ENCODE measurements around the gene TGFA.

Gene TGFA

DNA sequence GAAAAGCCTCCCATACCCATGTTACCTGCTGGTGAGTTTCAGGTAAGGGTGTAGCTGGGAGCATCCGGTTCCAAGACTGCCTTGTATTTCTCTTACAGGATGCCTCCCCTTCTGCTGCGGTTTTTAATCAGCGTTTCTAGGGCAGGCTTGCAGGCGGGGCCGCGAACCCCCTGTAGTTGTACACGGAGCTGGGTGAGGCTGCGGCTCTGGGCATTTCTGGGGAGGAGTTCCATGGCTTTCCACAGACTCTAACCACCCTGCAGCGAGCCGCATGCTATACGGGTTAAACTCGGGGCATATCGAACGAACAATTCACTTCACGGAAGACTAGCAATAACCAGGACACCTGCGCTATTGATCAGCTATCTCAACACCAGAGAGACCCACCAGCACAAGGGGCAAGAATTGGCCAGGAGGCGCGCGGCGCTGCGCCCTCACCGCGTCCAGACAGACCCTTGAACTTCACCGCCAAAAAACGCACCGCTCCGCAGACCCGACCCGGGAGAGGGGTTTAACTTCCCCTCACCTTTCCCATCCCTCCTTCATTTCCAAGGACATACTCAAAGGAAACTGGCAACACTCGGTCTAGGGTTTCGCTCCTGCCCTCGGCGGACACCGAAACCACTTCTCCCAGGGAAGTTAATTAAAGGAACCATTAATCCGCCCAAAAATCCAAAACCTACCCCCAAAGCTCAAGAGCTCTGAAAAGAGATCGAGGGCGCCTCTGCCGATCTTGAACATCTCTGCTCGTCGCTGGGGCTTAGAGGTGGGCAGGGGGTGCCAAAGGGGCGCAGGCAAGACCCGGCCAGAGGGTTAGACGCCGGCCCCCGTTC, 909 bp downstream of the TGFA start:
- no peak for DNase-seq (ENCODE audit: low read depth)

DNA sequence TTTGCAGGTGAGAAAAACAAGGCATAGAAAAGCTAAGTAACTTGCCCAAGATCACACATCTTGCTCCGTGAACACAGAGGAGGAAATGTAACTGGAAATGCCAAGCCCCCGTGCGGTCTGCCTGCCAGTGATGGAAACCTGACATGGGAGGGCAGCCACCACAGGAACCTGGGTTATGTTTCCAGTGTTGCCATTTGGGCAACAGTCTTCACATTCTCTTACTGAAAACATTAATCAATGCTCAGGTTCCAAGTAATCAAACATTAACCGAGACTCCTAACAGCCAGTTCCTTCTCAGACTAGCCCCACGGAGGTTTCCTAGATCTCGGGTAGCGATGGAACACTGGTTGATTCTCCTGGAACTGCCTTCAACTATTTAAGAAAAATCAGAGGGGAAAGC, 2.5 kb downstream of the TGFA start:
- no peak for DNase-seq (ENCODE audit: low read depth)

DNA sequence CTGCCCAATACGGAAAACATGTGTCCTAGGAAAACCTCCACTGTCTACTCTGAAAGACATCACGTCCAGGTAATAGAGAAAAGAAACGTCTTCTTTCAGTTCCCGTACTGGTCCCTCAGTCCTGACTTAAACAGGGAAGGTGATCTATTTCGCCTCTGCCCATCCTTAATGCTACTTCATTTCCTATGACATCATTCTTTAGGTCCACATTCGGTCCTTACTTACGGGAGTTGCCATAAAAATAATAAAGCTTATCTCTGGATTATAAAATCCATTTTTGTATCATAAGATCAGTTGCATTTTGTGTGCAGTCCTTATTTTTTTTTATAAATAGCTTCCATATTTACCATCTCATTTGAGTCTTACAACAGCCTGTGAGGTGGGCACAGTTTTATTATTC, 3.7 kb downstream of the TGFA start:
- DNase-seq (ENCODE audit: low read depth), result no peak

DNA sequence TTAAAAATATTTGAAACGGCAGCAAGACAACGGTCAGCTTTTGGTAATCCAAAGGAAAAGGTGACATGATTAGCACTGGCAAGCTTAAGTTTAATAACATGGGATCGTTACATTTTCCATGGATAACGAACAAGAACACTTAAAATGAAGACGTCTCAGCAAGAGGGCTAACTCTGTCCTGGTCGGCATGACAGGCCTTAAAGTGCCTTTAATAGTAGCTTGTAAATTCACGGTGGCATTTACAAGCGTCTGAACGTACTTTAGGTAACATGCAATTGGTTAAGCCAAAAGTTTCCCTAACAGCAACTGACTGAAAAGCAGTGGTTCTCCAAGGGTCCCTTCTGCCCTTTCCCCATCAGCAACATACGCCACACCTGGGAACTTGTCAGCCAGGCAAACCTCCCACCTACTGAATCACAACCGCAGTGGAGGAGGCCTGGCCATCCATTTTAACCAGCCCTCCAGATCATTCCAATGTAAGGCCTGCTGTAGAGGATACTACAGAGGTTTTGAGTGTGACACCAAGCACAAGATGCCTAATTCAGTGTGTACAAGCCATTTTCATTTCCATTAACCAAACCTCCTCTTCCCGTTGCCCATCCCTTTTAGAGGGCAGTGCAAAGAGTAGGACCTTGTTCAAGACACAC, 4.4 kb downstream of the TGFA start:
- no peak for DNase-seq (ENCODE audit: low read depth)

DNA sequence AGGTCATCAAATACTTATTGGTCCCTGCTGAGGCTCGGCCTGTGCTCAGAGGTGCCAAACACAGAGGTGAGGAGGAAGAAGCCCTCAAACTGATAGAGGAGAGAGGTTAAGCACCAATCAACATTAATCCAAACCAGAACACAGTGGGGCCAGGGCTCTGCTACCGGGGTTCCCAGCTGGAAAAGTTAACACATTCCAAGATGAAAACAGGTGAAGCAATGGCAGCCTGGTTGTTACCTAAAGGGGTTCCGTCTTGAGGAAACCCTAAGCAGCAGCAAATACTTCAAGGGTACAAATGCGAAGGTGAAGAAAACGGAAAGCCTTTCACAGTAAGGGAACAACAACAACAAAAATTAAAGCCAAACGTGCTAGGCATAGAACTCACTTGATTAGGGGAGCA, 5.4 kb downstream of the TGFA start:
- no peak for DNase-seq (ENCODE audit: low read depth)

DNA sequence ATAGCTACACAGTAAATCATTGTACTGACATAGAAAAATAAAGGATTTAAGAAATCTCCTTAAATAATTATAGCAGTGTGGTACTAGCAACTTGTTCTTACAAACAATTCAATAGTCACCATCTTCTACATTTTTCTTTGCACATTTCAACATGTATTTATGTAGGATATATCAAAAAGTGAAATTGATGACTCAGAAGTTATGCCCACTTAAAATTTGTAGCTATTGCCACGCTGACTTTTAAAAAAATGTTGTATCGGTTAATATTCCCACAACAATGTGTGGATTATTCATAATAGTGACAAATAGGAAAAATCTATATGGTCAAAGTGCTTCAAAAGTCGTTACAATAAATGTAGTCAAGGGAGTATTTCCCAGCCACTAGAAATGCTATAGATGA, 6.7 kb downstream of the TGFA start:
- no peak for DNase-seq (ENCODE audit: low read depth)

DNA sequence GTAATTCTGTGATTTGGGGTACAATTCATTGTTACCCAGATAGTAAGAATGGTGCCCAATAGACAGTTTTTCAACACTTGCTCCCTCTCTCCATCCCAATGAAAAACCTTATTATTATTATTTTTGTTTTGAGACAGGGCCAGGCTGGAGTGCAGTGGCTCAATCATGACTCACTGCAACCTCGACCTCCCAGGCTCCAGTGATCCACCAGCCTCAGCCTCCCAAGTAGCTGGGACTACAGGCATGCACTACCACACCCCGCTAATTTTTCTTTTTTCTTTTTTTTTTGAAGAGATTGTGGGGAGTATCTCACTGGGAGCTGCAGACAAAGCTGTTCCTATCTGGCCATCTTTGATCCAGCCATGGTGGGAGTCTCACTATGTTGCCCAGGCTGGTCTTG, 7.2 kb downstream of the TGFA start:
- DNase-seq (ENCODE audit: low read depth), result no peak

DNA sequence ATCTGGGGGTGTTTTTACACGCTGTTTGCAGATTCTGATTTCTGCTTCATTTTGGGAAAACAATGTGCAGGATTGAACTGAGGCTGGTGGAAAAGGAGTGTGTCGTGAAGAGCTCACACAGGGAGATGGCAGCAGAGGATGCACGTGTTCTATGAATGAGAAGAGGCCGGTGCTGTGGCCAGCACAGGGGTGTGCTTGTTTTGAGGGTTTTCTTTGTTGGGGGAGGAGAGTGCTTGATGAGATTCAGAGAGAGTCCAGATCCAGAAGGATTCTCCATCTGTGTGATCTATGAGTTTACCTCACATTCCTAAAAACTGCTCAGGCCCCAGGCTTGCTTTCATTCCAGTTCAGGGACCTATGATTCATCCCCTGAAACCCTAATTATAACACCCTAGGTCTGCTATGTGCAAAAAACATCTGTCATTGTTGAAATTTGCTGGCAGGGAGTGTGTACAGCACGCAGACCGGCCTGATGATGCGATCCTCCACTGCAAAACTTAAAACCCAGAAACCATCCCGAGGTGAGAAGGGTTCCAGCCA, 12.1 kb downstream of the TGFA start:
- DNase-seq (ENCODE audit: low read depth), result no peak

DNA sequence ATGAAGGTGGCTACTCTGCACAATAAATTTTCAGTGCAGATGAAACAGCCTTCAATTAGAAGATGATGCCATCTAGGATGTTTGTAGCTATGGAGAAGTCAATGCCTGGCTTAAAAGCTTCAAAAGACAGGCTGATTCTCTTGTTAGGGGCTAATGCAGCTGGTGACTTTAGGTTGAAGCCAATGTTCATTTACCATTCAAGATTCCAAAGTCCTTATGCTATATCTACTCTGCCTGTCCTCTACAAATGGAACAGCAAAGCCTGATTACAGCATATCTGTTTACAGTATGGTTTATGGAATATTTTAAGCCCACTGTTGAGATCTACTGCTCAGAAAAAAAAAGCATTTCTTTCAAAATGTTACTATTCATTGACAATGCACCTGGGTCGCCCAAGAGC, 15.8 kb downstream of the TGFA start:
- no peak for DNase-seq (ENCODE audit: low read depth)

DNA sequence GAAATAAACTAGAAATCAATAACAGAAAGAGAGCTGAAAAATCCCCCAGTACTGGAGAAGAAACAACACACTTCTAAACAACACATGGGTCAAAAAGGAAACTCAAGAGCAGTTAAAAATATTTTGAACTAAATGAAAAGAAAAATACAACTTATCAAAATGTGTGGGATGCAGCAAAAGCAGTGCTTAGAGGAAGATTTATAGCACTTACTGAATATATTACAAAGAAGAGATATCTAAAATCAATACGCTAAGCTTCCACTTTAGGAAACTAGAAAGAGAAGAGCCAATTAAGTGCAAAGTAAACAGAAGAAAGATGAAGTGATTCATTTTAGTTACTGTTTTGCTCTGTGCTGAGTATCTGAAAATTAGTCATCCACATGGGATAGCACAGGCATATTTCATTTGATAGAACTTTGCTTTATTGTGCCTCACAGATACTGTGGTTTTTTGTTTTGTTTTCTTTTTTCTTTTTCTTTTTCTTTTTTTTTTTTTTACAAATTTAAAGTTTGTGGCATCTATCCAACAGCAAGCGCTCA, 17.0 kb downstream of the TGFA start:
- no peak for DNase-seq (ENCODE audit: low read depth)

DNA sequence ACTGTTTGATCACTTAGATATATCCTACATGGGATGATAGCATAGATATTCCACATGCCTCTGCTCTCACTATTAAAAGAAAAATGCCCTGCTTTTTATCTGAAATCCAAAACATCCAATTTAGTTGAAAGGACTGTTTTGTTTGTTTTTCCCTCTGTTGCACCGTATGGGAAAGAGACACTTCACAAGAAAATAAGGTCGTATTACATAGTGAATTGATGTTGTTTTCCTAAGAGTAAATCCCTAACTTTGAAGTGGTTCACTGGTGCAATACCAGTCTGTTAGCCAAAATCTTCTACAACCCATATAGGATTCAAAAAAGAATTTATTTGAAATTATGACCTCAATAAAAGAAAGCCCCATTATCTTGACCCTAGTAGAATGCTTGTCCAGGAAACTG, 18.1 kb downstream of the TGFA start:
- DNase-seq (ENCODE audit: low read depth), result no peak

DNA sequence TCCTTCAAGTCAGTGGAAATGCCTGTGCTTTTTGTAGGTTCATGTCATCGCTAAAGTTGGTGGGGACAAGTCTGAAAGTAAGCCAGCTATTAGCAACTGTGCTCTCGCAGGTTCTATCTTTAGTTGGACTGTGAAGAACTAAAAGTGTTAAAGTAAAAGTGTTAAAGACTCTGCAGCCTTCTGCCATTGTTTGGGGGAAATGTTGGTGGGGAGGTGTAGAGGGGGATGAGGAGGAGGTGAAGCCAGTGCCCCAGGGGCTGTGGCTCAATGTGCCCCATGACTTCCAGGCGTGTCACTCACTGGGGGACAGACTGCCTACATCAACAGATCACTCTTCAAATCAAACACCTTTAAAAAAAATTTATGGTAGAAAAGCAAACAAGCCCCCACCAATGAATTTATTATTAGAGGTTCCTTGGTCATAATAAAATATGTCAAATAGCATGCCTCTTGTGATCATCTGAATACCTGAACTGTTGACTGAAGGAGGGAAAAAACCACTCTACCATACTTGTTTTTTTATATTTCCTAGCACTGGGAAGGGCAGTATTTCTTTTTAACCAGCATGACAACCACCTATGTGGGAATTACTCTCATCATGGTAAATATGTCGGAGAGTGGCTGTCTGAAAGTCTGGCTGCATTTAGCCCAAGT, 19.3 kb downstream of the TGFA start:
- DNase-seq (ENCODE audit: low read depth), result no peak

DNA sequence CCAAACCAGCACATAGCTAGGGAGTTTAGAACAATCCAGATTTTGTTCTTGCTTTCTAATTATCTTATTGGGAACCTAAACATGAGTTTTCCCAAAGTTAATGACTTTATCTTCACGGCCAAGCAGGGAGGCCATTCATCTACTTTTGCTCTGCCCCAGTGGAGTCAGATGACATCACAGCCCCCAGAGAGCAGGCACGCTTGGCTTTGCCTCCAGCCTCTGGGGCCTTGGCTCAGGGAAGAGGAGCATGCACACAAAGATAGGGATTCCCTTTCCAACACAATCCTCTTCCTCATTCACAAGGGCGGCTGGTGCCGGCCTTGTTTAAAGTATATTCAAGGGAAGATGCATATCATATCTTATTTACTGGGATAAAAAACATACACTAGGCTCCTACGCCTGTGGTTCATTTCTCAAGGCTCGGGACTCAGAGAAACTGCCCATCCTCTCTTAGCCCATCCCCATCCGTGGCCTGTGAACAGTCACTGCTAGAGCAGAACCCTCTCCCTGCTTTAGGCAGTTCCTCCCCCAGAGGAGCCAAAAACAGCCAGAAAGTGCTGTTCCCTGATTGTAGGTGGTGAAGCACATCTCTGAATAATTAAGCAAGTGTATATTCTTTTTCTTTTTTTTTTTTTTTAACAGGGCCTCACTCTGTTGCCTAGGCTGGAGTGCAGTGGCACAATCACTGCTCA, 21.2 kb downstream of the TGFA start:
- DNase-seq (ENCODE audit: low read depth), result no peak

DNA sequence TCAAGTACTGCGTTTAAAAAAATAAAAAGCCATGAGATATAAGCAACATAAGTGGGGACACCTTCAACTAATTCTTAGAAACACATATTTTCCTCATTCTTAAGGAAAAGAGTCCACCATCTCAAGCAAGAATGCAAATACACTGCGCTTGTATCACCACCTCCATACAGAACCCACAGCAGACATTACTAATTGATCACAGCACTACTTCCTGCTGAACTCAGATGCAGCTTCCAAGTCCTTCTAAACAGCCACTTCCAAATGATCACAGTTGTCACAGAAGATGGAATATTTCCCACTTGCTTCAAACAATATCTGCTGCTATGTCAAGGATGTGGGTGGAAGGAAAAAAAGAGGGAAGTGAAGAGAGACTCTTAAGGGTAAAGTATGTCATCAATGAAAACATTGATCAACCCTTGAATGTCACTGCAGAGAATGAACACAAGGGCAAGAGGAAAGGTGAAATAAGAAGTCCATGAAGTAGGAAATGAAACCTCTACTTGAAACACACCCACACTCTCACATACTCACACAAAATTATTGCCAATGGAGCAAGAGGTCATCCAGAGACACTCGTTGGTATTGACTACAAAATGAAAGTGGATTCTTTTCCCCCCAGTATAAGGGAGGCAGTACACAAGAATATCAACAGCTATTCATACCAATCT, 22.1 kb downstream of the TGFA start:
- no peak for DNase-seq (ENCODE audit: low read depth)

DNA sequence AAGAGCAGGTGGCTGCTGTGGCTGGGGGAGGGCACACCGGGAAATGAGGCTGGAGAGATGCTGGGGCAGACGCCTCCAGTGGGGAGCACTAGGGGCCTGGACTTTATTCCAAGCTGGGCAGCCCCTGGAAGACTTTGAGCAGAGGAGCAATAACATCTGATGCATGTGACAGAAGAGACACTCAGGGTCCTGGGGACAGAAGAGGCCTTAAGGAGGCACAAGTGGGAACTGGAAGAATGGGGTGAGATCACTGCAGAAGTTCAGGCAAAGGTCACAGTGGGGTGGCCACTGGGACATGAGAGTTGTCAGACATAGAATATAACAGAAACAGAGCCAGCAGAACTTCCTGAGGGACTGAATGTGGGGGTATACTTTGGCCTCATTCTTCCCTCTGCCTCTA, 24.0 kb downstream of the TGFA start:
- DNase-seq (ENCODE audit: low read depth), result no peak

DNA sequence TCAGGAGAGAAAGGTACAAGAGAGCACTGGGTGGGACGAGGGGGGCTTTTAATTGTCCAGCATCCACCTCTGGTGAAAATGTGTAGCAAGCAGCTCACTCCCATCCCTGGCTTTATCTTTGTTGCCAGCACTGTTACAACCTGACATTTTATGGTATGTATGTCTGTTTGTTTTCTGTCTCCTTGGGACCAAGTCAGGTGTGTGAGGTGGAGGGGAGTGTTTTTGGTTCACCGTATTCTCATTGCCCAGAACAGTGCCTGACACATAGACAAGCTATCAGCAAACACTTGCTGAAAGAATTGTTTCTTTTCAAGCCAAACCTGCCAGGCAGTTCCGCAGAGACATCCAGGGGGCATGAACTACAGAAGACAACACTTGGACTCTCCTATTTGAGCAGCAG, 24.7 kb downstream of the TGFA start:
- no peak for DNase-seq (ENCODE audit: low read depth)

DNA sequence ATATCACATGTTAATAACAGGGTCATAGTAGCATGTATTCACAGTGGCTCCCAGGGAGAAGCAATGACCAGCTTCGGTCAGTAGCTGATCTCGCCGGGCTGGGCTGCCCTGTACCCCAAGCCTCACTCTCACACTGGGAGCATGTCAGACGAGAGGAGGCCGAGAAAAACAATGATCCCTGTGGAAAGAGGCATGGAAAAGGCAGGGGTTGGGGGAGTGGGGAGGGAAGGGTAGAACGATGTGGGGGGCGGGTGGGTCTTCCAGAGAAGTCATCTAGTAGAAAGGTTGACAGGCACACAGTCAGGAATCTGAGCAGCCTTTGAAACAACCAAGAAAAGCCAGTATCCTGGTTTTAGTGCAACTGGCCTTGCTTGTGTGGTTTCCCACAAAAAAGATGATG, 25.4 kb downstream of the TGFA start:
- no peak for DNase-seq (ENCODE audit: low read depth)

DNA sequence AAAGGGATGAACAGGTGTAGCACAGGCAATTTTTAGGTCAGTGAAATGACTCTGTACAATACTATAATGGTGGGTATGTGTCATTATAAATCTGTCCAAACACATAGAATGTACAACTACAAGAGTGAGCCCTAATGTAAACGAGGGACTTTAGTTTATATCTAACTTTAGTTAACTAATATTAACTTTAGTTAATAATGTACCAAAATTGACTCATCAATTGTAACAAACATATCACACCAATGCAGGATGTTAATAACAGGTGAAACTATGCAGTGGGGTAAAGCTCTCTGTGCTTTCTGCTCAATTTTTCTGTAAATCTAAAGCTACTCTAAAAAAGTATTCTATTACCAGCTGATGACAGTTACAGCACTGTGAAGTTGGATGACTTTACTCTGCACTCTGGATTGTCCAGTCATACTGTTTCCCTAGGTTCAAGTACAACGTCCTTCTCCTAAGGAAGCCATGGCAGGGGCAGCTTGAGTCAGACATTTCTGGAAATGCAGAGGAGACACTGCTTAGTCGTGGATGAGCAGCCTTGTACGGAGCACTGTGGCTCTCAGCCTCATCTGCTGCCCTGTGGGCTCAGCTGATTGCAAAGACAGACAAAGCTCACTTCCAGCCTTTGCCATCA, 26.1 kb downstream of the TGFA start:
- no peak for DNase-seq (ENCODE audit: low read depth)

DNA sequence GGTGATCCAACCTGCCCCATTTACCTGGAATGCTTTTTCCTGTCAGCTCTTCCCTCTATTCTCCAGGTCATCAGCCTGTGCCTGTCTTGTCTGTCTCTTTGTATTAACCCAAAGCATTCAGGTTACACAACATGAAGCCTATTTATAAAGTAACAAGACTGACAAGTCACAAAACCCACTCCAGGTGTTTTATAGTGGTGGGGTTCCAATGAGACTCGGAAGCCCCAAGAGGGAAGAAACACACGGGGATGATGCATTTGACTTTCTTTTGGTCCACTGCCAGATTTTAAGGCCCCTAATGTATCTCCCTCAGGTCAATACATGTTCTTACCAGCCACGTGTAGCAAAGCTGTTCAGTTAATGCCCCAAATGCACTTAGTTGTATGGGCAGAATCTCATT, 27.5 kb downstream of the TGFA start:
- no peak for DNase-seq (ENCODE audit: low read depth)

DNA sequence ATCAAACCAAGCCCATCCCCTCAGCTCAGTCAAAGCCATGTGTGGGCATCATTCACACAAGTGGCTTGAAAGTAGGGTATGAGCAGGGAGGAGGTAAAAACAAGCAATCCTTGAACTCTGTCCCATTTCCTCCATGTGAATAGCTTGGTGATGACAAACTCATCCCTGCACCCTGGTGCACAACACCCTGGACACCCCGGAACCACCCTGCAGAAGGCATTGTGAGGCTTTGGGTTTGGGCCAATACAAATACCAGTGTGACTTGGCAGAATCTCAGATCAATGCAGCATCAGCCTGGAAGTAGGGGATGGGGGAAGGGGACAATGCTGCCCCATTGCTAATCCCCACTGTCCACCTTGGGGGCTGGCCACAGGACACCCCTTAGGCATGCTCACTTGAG, 28.6 kb downstream of the TGFA start:
- no peak for DNase-seq (ENCODE audit: low read depth)
